Activated naive CD8-positive, alpha-beta T cell (primary cell): ENCODE data around the gene SULT1C4.

Experiments used
- H3K27ac Mint-ChIP-seq: one replicate; pipeline ENCODE4 v1.8.0; 2021; ENCODE audit warnings: mixed read lengths
- H3K27me3 Mint-ChIP-seq: one replicate; pipeline ENCODE4 v1.8.0; 2021; ENCODE audit warnings: mixed read lengths
- H3K36me3 Mint-ChIP-seq: one replicate; pipeline ENCODE4 v1.8.0; 2021; ENCODE audit warnings: mixed read lengths
- H3K4me1 Mint-ChIP-seq: one replicate; pipeline ENCODE4 v1.8.0; 2021; ENCODE audit warnings: low read depth, mixed read lengths
- H3K4me3 Mint-ChIP-seq: one replicate; pipeline ENCODE4 v1.8.0; 2021; ENCODE audit warnings: mild to moderate bottlenecking, mixed read lengths
- H3K9me3 Mint-ChIP-seq: one replicate; pipeline ENCODE4 v1.8.0; 2021; ENCODE audit warnings: low read depth, mixed read lengths

Gene SULT1C4

DNA sequence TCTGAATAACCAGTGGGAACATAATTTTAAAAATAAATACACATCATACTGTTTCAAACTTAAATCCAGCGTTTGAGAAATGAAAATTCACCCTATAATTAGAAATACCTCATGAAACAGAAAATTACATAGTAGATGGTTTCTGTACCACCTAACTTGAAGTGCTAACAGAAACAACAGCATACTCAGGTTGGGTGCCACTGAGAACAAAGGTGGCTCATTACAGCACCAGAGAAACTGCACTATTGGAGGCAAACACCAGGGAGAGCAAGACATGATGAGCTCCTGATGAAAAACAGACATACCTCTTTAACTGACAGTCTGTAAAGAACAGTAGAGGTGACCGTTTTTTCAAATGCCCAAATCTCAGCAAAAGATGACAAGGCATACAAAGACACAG is 12.6 kb downstream of the SULT1C4 start:
- H3K4me3 Mint-ChIP-seq: no peak overlapping the region
- no peaks in the 10 kb centered on the region for H3K36me3 Mint-ChIP-seq
- no peak overlapping the region for H3K27ac Mint-ChIP-seq
- peaks cover 13% of the 10 kb centered on the region for H3K9me3 Mint-ChIP-seq
- H3K27me3 Mint-ChIP-seq: no peaks in the 10 kb centered on the region
- H3K4me1 Mint-ChIP-seq: no peaks in the 10 kb centered on the region

DNA sequence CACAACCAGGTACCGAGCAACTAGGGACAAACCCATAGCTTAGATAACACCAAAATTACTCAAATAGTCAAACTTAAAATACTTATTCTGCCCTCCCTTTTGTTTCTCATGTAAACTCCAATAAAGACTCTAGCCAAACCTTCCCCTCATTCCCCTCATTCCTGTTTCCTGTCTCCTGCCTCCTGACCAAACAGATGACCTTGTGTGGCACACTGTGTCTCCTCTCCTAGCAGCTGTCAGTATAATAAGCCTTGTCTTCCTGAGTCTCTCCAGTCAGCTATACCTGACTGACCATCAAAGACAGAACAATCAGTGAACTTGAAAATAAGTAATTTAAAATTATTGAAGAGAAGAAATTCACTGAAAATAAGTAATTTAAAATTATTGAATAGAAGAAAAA is 14.3 kb downstream of the SULT1C4 start:
- H3K27me3 Mint-ChIP-seq: no peaks in the 10 kb centered on the region
- no peaks in the 10 kb centered on the region for H3K36me3 Mint-ChIP-seq
- no peak overlapping the region for H3K27ac Mint-ChIP-seq
- no peak overlapping the region for H3K4me3 Mint-ChIP-seq
- peaks cover 13% of the 10 kb centered on the region for H3K9me3 Mint-ChIP-seq
- H3K4me1 Mint-ChIP-seq: no peaks in the 10 kb centered on the region

DNA sequence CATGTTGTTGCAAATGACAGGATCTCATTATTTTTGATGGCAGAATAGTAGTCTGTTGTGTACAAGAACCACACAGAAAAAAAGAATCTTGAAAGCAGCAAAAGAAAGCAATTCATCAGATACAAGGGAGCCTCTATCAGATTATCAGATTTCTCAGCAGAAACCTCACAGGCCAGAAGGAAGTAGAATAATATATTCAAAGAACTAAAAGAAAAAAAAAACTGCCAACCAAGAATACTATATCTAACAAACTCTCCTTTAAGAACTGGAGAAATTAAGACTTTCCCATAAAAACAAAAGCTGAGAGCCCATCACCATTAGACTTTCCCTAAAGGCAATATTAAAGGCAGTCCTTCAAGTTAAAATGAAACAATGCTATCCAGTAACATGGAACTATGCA is 15.4 kb downstream of the SULT1C4 start:
- peaks cover 4% of the 10 kb centered on the region for H3K36me3 Mint-ChIP-seq
- no peak overlapping the region for H3K27ac Mint-ChIP-seq
- H3K9me3 Mint-ChIP-seq: peaks cover 14% of the 10 kb centered on the region
- H3K4me3 Mint-ChIP-seq: no peak overlapping the region
- H3K4me1 Mint-ChIP-seq: no peaks in the 10 kb centered on the region
- H3K27me3 Mint-ChIP-seq: no peaks in the 10 kb centered on the region

DNA sequence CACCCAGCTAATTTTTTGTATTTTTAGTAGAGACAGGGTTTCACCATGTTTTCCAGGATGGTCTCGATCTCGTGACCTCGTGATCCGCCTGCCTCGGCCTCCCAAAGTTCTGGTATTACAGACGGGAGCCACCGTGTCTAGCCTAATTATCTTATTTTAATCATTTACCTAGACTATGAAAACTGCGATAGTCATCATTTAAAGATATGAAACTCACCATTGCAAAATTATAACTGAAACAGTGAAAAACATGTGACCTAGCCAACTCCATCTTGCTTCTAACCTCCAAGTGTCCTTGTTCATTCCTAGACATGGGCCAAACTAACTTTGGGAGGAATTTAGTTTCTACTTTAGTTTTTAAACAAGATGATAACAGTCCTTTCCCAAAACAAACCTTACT is 17.4 kb downstream of the SULT1C4 start:
- peaks cover 9% of the 10 kb centered on the region for H3K36me3 Mint-ChIP-seq
- H3K9me3 Mint-ChIP-seq: peaks cover 16% of the 10 kb centered on the region
- H3K27me3 Mint-ChIP-seq: no peaks in the 10 kb centered on the region
- no peaks in the 10 kb centered on the region for H3K4me1 Mint-ChIP-seq
- H3K27ac Mint-ChIP-seq: no peak overlapping the region
- no peak overlapping the region for H3K4me3 Mint-ChIP-seq

DNA sequence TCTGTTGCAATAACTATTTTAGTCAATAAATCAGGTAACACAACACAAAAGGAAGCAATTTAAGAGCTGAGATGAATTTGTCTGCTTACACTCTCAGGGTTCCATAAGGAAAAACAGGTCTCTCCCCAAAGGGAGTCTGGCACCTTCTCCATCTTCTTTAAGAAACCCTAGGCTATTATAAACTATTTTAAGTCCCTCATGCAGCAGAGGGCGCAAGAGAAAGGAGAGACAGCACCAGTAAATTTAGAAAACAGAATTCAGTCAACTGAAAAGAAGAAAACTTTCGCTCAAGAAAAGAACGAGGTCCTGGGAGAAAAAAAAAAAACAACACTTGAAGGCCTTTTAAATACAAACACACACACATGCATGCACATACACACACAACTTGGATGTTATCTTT is 19.1 kb downstream of the SULT1C4 start:
- Mint-ChIP-seq H3K27me3 (peaks cover 3% of the 10 kb centered on the region), H3K36me3 (peaks cover 11% of the 10 kb centered on the region), H3K4me3 (no peak overlapping the region), H3K9me3 (peaks cover 19% of the 10 kb centered on the region), H3K27ac (no peak overlapping the region), H3K4me1 (no peaks in the 10 kb centered on the region)

DNA sequence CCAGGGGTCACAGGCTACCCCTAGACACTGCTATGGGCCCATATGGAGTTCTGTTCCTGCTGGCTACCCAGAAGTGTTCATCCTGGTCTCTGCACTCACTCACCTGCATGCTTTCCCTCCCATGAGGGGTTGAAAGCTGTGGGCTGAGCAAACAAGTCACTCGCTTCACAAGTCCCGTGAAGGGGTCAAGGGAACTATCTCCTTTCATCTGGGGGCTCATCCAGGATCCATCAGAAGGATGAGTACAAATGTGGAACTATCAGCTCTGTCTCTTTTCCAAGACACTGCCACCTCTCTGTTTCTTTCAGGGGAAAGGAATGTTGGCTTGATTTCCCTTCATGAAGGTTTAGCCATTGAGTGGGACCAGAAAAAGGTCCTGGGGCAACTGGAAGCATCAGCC is 21.7 kb downstream of the SULT1C4 start:
- H3K36me3 Mint-ChIP-seq: peaks cover 11% of the 10 kb centered on the region
- H3K4me3 Mint-ChIP-seq: no peak overlapping the region
- no peak overlapping the region for H3K27ac Mint-ChIP-seq
- no peaks in the 10 kb centered on the region for H3K4me1 Mint-ChIP-seq
- peaks cover 3% of the 10 kb centered on the region for H3K27me3 Mint-ChIP-seq
- peaks cover 10% of the 10 kb centered on the region for H3K9me3 Mint-ChIP-seq

DNA sequence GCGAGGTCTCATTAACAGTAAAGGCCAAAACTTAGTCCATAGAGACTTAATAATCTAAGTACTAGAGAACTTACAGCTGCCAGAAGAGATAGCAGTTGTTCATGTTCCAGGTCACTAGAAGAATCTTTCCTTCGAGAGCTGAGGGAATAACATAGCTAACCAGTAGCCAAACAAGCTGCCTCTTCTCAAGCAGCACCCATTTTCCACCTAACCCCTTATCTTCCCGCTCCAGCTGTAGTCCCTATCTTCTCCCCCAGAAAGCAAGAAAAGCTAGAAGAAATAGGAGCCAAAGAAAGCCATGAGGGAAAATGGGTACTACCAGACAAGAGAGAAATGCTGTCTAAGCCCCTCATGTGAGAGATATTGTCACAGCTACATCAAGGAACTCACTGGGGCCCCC is 24.0 kb downstream of the SULT1C4 start:
- Mint-ChIP-seq H3K4me1 (no peaks in the 10 kb centered on the region), H3K36me3 (peaks cover 11% of the 10 kb centered on the region), H3K9me3 (peaks cover 27% of the 10 kb centered on the region), H3K4me3 (no peak overlapping the region), H3K27ac (no peak overlapping the region), H3K27me3 (peaks cover 4% of the 10 kb centered on the region)

DNA sequence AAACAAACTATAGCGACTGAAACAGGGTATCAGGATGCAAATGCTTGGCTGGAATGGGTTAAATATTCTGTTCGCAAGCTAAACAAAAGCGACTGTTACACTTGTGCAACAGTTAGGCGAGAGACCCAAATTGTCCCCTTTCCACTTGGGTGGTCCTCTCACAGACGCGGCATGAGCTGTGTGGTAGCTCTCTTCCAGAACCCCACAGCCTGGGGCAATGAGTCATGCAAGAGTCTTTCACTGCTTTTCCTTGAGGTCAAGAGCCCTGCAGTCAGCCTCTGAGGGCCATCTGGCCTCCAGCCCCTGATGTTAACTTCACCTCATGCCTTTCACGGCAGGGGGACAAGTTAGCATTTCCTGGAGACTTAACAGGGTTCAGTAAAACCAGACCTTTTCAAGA is 25.7 kb downstream of the SULT1C4 start:
- Mint-ChIP-seq H3K4me1 (no peaks in the 10 kb centered on the region), H3K4me3 (no peak overlapping the region), H3K9me3 (peaks cover 23% of the 10 kb centered on the region), H3K27ac (no peak overlapping the region), H3K36me3 (peaks cover 5% of the 10 kb centered on the region), H3K27me3 (peaks cover 7% of the 10 kb centered on the region)

DNA sequence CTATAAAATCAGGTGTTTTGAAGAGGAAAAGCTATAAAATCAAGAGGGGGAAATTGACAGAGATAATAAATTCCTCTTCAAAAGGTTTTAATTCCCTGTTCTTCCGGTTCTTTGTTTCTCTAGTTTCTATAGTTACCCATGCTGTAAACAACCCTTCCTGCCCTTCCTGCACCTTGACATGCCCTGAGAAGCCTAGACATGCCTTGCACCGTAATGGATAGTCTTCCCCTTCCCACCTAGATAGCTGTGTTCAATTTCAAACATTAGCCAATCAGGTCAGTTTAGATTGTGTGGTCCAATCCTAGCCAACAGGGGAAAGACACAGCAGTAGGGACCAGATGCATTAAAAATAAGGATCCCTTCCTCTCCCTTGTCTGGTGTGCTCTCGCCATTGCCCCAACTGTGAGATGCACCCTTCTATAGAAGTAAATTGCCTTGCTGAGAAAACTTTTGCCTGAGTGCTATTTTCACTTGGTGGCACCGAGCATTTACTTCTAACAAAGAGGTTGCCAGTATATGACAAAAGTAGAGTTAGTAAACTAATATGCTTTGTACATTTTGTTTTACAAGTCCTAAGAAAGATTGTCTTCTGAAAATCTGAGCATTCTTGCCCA is 27.1 kb downstream of the SULT1C4 start:
- Mint-ChIP-seq H3K36me3 (peaks cover 5% of the 10 kb centered on the region), H3K27ac (no peak overlapping the region), H3K27me3 (peaks cover 11% of the 10 kb centered on the region), H3K4me1 (no peaks in the 10 kb centered on the region), H3K4me3 (no peak overlapping the region), H3K9me3 (peaks cover 23% of the 10 kb centered on the region)

DNA sequence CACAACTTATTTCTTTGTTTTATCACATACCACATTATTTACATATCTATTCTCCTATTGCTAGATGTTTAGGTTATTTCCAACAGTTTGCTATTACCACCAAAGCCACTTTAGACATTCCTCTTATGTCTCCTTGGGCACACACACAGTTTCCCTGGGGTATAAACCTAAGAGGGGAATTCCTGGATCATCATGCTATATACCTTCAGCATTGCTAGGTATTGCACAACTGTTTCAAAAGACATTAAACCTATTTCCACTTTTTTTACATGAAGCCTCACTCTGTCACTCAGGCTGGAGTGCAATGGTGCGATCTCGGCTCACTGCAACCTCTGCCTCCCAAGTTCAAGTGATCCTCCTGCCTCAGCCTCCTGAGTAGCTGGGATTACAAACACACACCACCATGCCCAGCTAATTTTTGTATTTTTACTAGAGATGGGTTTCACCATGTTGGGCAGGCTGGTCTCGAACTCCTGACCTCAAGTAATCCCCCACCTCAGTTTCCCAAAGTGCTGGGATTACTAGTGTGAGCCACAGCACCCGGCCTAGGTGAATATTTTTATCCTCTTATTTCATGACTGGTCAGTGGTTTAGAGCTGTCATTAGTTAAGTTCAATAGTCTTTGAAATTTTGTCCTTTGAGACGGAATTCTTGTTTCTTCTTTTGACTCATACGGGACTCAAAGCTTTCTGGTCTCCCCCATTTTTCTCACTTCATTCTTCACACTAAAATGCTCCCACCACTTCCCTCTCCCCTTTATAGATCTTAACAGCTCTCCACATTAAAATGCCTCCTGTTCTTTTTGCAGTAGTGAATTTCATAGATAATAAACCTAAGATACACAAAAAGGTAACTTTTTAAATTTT is 30.3 kb downstream of the SULT1C4 start:
- H3K27me3 Mint-ChIP-seq: peaks cover 9% of the 10 kb centered on the region
- no peak overlapping the region for H3K4me3 Mint-ChIP-seq
- no peak overlapping the region for H3K27ac Mint-ChIP-seq
- H3K36me3 Mint-ChIP-seq: peaks cover 2% of the 10 kb centered on the region
- no peaks in the 10 kb centered on the region for H3K4me1 Mint-ChIP-seq
- H3K9me3 Mint-ChIP-seq: peaks cover 20% of the 10 kb centered on the region

DNA sequence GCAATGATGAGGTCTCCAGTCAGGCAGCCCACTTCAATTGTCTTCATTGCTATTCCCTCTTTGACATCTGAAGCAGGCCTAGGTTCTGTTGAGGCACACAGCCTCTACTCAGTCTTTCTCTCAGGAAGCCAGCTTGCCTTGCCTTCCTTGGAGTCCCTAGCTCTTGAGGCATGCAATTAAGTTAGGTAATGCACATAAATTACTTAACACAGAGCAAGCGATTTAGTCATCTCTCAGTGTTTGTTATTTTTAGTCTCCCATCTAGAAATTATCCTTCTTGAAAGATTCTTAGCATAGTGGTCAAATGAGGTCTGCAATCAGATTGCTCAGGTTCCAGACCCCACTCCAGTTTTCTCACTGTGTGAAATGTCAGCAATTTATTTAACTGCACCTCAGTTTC is 32.0 kb downstream of the SULT1C4 start:
- no peak overlapping the region for H3K27ac Mint-ChIP-seq
- H3K4me1 Mint-ChIP-seq: no peaks in the 10 kb centered on the region

DNA sequence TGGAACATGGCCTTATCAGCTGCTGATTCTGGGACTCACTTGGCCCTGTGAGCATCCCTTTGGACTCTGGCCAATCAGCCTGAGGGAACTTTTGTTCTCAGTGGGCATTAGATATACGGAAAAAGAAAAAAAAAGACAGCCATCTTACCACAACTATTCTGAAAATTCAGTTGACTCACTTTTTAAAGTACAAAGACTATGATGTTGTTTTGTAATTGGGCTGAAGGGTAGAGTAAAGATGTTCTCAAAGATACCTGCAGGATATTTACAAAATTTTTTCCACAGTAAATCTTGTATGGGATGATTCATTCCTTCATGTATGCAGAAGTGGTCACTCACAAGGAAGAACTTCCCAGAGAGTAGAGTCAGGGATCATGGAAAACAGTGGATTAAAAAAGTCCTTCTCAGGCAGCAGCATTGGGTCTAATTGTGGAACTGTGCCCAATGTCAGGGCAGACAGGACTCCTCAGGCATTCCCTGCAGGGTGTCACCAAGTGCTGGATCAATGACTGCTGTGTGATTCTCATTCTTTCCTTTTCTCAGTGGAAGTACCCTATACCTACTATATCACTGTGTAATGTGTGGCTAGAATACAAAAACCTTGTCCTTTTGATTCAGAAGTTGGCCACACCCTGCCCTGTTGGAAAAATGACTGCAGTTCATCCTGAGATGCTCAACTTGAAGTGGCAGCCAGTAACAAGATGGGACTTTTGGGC is 35.4 kb downstream of the SULT1C4 start:
- Mint-ChIP-seq H3K9me3 (no peaks in the 10 kb centered on the region), H3K36me3 (peaks cover 2% of the 10 kb centered on the region), H3K4me1 (no peaks in the 10 kb centered on the region), H3K4me3 (no peak overlapping the region), H3K27ac (no peak overlapping the region), H3K27me3 (peaks cover 4% of the 10 kb centered on the region)

More for the DNA sequence above, 32.0 kb downstream of the SULT1C4 start:
- Mint-ChIP-seq H3K9me3 (peaks cover 14% of the 10 kb centered on the region), H3K4me3 (no peak overlapping the region), H3K27me3 (peaks cover 9% of the 10 kb centered on the region), H3K36me3 (peaks cover 2% of the 10 kb centered on the region)

DNA sequence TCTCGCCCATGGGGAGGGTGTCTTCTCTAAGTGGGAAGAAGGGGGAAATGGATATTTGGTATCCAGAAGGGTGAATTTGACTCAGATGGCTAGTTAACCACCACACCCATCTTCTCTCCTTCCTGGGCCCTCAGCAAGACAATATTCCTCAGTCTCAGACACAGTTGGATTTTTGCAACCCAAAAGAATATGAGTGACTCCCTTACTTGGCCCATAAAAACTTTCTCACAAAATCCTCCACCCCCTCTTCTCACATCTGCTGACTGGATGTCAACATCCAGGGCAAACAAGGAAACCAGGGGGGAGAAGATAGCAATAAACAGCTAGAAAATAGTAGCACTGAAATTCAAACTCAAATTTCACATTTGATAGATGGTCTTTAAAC is 35.9 kb downstream of the SULT1C4 start:
- Mint-ChIP-seq H3K4me1 (no peaks in the 10 kb centered on the region), H3K9me3 (no peaks in the 10 kb centered on the region), H3K36me3 (peaks cover 2% of the 10 kb centered on the region), H3K27me3 (peaks cover 4% of the 10 kb centered on the region), H3K27ac (no peak overlapping the region), H3K4me3 (no peak overlapping the region)

DNA sequence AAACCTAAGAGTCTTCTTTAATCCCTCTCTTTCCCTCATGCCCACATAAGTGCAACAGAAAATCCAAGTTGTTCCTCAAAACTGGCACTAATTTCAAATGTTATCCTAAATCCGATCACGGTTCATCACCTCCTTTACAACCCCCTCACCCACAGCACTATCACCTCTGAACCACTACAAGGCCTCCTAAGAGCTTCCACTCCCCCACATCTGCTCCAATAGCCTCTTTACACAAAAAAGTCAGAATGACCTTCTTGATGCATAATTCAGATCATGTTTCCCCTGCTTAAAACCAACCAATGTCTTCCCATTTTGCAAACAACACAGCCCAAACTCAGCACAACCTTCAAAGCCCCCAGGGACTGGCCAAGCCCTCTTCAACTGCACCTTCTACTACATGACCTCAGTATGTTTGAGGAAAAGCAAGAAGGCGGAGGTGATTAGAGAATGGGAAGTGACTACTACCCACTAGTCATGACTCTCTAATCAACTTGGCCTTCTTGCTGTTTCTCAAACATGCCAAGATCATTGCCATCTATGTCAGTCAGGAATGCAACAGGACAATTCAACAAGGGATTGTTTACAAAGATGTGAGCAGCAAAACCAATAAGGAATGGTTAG is 36.6 kb downstream of the SULT1C4 start:
- Mint-ChIP-seq H3K27ac (no peak overlapping the region), H3K4me3 (no peak overlapping the region), H3K4me1 (no peaks in the 10 kb centered on the region), H3K9me3 (no peaks in the 10 kb centered on the region), H3K27me3 (no peaks in the 10 kb centered on the region), H3K36me3 (no peaks in the 10 kb centered on the region)

DNA sequence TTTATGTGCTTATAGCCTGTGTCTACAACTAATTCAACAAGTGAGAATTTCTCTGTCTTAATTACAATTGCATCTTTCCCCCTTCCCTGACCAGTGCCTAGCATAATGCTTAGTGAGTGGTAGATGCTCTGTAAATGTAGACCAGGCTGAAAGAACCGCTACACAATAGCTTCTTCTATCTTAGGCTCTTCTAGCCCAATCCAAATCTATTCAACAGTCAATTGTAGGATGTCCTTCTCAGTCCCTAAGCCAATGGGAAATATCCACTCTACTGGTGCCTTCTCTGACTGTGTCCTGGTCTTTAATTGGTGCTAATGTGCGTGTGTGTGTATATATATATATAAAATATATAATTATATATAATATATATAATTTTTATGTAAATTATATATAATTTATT is 37.2 kb downstream of the SULT1C4 start:
- H3K27ac Mint-ChIP-seq: no peak overlapping the region
- no peaks in the 10 kb centered on the region for H3K4me1 Mint-ChIP-seq
- H3K27me3 Mint-ChIP-seq: no peaks in the 10 kb centered on the region
- no peak overlapping the region for H3K4me3 Mint-ChIP-seq
- no peaks in the 10 kb centered on the region for H3K36me3 Mint-ChIP-seq
- H3K9me3 Mint-ChIP-seq: no peaks in the 10 kb centered on the region
